GM12875 (cell line): Measurements from ENCODE around the gene HDGF.

ENCODE experiments used
- H3K4me3 ChIP-seq: one replicate; pipeline ENCODE4 v1.5.1; 2011; ENCODE audit warnings: low read depth, low read length, control low read depth
- TF ChIP-seq, protein P1 (sequence below): IDR thresholded peaks from 2 replicates; pipeline ENCODE4 v1.5.1; 2011; ENCODE audit warnings: low read depth, mild to moderate bottlenecking, control low read depth, inconsistent platforms, low read length, moderate library complexity, borderline replicate concordance; ENCODE audit not compliant: insufficient read depth

HDGF gene

GRCh38 chr1:156728599-156729462, 22.6 kb downstream of the HDGF start, which contains the start of gene ISG20L2:
Gene ISG20L2 (minus strand): TSS chr1:156728766. CDS start chr1:156727652, 1,114 bp downstream.
- TF ChIP-seq, protein P1, sequence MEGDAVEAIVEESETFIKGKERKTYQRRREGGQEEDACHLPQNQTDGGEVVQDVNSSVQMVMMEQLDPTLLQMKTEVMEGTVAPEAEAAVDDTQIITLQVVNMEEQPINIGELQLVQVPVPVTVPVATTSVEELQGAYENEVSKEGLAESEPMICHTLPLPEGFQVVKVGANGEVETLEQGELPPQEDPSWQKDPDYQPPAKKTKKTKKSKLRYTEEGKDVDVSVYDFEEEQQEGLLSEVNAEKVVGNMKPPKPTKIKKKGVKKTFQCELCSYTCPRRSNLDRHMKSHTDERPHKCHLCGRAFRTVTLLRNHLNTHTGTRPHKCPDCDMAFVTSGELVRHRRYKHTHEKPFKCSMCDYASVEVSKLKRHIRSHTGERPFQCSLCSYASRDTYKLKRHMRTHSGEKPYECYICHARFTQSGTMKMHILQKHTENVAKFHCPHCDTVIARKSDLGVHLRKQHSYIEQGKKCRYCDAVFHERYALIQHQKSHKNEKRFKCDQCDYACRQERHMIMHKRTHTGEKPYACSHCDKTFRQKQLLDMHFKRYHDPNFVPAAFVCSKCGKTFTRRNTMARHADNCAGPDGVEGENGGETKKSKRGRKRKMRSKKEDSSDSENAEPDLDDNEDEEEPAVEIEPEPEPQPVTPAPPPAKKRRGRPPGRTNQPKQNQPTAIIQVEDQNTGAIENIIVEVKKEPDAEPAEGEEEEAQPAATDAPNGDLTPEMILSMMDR = no peak
- H3K4me3 ChIP-seq = peak within 1 kb of the TSS; percentile 92

GRCh38 chr1:156727926-156728598, 23.4 kb downstream of the HDGF start, which contains the start of gene METTL25B:
Gene METTL25B (plus strand): TSS chr1:156728469. CDS start chr1:156729105, 636 bp downstream.
- peak within 1 kb of the TSS; percentile 92 for H3K4me3 ChIP-seq

DNA sequence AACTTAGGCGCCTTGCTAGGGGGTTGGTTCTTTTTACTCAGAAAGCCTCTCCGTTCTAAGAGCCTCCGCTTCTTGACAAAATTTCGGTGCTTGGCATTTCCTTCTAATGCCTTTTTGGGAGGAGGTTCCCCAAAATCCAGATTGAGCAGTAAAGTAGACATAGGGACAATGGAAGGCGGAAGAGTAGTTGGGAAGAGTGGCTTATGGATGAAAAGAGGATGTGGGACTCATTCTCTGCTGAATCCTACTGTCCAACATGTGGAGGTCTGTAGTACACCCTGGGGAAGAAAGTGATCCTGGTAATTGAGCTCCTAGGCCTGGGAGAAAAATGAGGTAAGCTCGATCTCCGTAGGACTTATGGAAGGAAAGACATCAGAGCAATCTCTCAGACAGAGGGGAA, 24.0 kb downstream of the HDGF start:
- H3K4me3 ChIP-seq = peak overlapping the region; percentile 92
- TF ChIP-seq, protein P1 = no peak

More at GRCh38 chr1:156727926-156728598, 23.4 kb downstream of the HDGF start, which contains the start of gene METTL25B:
- TF ChIP-seq, protein P1 = no peak

- TF ChIP-seq, protein P1 = peak; percentile 69
- peak overlapping the region; percentile 92 for H3K4me3 ChIP-seq
Measured at GRCh38 chr1:156726549-156727226, 24.8 kb downstream of the HDGF start.

- TF ChIP-seq, protein P1 = peak; percentile 98
- H3K4me3 ChIP-seq = peak overlapping the region; percentile 92
Measured at GRCh38 chr1:156725683-156726280, 25.7 kb downstream of the HDGF start.

DNA sequence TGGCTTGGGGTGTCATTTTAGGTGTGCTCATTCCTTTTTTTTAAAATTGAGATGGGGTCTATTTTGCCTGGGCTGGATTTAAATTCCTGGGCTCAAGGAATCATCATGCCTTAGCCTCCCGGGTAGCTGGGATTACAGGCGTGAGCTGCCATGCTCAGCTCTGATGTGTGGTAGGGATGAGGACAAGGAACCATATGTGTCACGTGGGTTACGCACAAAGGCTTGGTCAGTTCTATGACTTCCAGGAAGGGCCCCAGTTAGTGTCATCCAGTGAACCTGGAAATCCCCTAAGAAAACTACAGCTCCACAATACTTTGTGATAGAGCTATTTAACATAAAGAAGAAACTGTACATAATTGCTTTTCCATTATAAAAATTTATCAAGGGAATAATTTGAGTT, 29.9 kb downstream of the HDGF start:
- no peak overlapping the region for H3K4me3 ChIP-seq
- TF ChIP-seq, protein P1 = no peak
